Stimulated activated CD8-positive, alpha-beta memory T cell treated with anti-CD3 and anti-CD28 coated beads, Interleukin-4, amount 100 ng/mL, for 24 hours (primary cell): Measurements from ENCODE around the gene ADAM20.
"Not testable (repeated sequence)": the region's sequence is repeated elsewhere in the genome, so short reads cannot be mapped to it uniquely, and the experiment has no call there.

ENCODE experiments used
- DNase-seq: peaks from one replicate; pipeline ENCODE4 v3.0.0-alpha.2; 2020; ENCODE audit warnings: low read depth

The ADAM20 gene

DNA sequence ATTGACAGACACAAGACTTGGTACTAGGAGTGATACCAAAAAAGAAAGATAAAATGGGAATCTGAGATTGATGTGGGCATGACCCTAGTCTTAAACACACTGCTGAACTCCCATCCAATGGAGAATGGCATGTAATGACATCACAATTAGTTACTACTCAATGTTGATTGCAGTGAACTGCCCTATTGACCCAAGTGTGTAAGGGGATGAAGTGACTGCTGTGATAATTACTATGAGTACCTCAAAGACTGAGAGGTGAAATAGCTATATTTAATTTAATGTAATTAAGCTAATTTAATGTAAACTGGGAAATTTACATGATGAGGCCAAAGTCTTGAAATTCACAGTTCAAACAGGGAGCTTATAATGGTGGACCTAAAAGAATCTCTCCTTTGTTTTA, at the start of gene ADAM20:
ADAM20 (minus strand) TSS at position 101 of the 400 bp plus-strand sequence. CDS start 10,247 bp downstream, outside the sequence.
- DNase-seq: no peak

DNA sequence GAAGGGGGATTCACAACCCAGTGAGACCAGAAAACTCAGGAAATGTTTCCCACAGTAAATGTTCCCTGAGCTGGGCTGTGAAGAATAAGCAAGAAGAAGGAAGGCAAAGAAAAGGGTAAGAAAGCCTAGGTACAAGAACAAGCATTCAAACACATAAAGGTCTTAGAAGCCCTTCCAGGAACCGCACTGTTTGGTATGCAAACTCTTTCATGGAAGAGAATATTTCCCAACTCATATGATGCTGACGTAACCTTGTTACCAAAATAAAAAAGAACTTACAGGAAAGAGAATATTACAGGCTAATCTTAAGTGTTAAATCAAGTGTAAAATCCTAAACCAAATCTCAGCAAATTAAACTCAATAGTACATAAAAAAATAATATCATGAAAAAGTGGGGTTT, 42.1 kb upstream of the ADAM20 start:
- no peak for DNase-seq

DNA sequence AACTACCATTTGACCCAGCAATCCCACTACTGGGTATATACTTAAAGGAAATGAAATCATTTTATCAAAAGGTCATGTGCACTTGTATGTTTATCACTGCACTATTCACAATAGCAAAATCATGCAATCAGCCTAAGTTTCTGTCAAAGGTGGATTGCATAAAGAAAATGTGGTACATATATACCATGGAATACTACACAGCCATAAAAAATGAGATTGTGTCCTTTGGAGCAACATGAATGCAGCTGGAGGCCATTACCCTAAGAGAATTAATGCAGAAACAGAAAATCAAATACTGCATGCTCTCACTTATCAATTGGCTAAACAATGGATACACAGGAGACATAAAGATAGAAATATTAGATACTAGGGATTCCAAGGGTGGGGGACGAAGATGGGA, 38.2 kb upstream of the ADAM20 start:
- no peak for DNase-seq

DNA sequence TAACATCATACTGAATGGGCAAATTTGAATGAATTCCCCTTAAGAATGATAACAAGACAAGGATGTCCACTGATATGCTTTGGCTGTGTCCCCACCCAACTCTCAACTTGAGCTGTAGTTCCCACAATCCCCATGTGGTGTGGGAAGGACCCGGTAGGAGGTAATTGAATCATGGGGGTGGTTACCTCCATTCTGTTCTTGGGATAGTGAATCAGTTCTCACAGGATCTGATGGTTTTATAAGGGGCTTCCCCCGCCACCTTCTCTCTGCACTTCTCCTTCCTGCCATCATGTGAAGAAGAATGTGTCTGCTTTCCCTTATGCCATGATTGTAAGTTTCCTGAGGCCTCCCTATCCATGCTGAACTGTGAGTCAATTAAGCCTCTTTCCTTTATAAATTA, 36.3 kb upstream of the ADAM20 start:
- no peak for DNase-seq

DNA sequence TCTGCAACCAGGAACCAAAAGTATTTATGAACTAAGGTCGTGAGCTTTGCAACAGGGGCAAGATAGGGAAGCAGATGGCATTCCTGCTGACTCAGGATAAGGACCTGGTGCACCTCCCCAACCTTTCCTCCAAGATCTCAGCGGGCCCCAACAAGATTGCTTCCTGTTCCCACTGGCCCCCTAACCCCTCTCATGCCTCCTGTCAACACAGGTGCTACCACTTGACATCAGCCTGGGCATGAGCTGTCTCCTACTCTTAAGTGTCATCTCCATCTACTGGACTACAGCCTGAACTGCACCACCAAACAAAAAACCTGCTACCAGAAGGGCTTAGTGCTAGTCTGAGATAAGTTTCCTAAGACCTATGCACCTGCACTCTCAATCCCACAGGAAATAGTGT, 33.0 kb upstream of the ADAM20 start:
- no peak for DNase-seq

DNA sequence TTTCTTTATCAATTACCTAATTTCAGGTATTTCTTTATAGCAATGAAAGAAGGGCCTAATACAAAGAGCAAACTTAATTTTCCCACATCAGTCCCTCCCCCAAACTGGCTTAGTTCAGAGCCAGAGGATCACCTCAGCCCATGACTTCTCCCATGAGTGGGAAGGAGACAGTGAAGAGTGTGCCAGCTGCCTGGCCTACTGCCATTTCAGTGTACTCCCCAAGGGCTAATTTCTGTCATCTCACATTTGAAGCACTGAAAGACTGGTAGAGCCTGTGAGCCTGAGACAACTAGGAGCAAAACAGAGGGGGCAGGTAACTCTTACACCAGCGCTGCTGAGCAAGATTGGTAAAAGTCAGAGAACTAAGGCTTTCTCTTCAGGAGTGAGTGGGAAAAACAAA, 29.1 kb upstream of the ADAM20 start:
- DNase-seq: no peak

DNA sequence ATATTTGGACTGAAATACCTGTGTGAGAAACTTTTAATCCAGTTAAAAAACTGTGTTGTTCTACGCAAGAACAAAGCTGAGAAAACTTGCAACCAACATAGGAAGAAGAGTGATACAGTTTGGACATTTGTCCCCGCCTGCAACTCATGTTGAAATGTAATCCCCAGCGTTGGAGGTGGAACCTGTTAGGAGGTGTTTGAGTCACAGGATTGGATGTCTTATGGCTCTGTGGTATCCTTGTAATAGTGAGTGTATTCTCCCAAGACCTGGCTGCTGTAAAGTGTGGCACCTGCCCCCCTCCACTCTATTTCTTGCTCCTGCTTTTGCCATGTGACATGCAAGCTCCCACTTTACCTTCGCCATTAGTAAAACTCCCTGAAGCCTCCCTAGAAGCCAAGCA, 28.6 kb upstream of the ADAM20 start:
- no peak for DNase-seq

DNA sequence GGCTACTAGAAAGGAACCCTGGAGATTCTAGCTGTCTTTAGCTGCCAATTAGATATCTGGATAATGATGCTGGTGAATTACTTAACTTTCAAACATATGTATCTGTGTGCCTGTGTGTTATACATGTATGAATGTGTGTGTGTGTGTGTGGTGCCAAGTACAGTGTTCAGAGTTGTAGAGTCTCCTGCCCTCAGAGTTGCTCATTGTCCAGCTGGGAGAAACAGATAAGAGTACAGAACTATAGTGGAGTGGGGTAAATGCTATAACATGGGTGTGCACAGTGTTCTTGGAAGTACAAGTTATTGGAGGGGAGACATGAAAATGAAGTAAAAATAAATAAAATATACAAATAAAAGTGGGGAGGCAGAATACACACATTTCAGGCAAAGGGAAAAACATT, 23.6 kb upstream of the ADAM20 start:
- no peak for DNase-seq

DNA sequence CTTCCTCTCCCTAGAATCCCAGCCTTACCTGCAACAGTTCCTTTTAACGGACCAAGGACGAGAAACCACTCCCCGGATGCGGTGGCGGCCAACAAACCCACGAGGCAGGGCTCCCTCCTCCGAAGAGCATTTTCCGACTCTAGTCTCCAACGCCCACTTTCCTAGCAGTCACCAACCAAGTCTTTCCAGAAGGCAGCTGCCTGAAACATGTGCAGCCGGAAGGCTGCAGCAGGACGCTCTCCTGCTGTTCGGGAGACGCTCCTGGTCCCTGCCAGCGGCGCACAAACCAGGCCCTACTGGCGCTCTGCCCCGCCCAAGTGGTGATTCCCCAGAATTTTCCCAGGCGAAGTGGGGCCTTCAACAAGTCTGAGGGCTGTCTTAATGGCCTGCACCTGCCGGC, 21.1 kb upstream of the ADAM20 start:
- no peak for DNase-seq

DNA sequence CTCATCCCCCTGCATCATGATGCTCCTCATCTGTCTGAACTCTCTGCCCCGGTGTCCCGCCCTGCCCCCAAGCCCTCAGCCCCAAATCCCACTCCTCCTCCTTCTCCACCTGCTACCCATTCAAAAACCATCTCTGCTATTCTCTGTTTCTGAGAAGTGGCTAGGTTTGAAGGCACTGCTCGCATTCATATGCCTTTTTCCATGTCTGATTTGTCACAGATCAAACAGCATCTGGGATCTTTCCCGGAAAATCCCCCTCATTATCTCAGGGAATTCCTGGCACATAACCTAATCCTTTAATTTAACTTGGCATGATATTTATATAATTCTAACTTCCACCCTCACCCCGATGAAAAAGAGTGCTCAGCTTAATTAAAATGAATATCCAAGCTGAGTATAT, 3.3 kb upstream of the ADAM20 start:
- DNase-seq: no peak

DNA sequence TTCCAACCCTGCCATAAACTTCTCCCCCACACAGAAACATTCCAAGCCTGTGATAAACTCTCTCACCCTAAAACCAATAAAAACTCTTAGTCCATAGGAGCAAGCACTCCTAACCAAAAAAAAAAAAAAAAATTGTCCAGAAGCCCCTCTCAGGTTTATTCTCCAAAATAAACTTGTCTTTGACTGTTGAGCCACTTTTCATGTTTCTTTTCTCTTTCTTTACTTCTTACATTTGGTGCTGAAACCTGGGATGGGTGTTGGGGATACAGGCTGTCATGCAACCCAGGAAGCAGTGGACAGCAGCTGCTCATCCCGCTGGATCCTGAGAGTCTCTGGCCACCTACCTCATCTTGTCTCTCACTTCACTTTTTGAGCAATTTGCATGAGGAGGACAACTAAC, 2.0 kb upstream of the ADAM20 start:
- no peak for DNase-seq

DNA sequence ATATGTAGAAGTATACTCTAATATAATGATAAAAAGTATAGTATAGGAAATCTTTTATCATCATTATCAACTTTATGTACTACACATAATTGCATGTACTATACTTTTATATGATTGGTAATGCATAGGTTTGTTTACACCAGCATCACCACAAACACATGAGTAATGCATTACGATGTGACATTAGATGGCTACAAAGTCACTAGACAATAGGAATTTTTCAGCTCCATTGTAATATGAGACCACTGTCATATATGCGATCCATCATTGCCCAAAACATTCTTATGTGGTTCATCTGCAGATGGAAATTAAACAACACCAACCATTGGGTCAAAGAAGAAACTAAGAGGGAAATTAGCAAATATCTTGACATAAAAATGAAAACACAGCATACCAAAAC, 4.4 kb downstream of the ADAM20 start:
- DNase-seq: no peak

DNA sequence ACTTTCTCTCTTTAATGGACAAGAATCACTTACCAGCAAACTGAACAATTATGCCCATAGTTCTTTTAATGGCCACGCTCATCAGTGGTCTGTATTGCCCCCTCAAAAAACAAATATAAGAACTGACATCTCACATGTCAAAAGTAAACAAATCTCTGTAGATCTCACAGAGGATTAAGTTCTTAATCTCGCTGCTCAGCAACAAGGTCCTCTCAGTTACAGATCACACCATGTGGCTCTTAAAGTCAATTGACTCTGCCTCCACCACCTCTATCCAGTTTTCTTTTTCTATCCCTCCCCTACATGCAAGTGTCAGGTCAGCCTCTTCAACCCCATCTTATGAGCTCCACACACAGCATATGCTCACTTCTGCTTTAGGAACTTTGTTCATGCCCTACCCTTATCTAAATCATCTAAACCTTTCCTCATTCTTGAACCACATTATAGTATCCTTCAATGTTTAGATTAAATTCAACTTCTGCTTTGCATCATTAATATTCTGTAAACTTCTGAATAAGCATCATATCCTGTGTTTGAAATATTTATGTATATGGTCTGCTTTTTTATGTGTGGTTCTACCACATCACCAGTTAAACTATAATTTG, 7.2 kb downstream of the ADAM20 start:
- DNase-seq: no peak

DNA sequence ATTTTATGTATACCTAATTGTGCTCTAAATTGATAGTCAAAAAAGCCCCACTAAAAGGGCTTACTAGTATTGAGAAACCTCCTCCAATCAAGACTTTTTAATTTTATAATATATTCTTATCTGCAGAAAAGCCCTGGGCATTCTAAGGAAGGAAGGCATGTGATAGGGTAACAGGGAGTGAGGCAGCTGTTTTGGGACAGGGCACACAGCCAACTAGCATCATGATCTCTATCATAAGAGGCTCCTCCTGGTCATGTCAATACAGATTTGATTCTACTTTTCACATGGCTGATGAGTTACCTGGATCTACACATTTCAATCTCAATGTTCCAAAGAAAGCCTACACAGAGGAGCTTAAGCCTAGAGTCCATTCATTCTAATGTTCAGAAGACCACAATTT, 9.1 kb downstream of the ADAM20 start:
- no peak for DNase-seq

DNA sequence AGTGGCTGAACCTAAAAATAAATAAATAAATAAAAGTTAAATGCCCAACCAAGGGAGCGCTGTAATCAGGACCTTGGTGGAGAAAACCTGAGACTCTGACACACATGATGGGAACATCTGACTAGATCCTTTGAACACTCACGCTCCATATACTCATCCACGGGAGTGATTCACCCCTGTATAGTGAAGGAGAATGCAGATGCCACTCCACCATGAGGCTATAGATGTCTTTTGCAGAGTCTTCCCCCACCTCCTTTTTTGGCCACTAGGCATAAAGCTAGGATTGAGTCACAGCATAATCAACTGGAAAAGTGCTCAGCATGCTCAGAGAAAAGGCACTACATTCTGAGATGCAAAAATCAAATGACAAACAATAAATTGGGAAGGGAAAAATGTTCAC, 19.0 kb downstream of the ADAM20 start:
- DNase-seq: no peak

DNA sequence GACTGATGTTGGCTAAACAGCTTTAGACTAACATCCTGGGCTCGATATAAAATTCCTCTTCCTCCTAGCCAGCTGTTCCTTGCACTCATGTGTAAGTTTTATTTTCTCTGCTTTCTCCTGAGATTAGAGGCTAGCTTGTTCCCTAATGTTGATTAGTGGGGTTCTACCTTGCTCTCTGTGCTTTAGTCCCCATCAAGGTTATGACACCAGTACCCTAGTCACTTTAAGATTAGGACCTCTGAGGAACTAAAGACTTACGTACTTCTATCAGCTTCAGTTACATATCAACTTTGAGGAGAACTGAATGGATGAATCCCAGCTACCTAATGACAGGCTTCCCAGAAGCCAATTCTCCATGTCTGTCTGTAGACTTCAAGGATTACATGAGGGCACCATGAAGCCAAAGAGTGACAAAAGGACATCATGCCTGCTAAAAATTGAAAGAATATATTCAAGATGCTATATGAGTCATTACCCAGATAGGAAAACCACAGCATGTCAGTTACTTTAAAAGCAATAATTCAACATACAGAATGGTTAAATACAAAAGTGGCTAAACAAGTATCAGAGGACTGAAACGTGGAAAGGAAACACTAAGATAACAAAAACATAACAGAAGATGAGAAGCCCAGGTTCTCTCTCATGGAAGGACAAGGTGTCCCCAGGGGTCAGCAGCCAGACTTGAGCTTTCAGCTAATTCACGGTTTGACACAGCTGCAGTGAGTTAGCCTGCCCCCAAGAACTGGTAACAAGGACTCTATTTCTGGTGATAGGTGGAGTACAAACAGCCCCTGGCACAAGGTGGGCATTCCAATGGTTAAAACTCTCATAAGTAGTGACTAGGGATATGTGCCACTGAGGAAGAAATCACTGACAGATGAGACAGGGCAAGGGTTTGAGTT, 20.4 kb downstream of the ADAM20 start:
- no peak for DNase-seq

DNA sequence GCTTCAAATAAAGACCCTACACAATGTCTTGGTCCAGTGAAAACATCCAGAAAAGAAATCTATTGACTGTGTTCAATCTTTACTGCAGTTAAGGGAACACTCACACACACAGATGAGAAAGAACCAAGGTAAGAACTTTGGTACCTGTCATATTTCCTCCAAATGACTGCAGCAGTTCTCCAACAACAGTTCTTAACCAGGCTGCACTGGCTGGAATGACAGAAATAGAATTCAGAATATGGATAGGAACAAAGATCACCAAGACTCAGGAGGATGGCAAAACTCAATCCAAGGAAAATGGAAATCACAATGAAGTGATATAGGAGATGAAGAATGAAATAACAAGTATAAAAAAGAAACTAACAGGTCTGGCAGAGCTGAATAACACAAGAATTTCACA, 36.6 kb downstream of the ADAM20 start:
- no peak for DNase-seq

DNA sequence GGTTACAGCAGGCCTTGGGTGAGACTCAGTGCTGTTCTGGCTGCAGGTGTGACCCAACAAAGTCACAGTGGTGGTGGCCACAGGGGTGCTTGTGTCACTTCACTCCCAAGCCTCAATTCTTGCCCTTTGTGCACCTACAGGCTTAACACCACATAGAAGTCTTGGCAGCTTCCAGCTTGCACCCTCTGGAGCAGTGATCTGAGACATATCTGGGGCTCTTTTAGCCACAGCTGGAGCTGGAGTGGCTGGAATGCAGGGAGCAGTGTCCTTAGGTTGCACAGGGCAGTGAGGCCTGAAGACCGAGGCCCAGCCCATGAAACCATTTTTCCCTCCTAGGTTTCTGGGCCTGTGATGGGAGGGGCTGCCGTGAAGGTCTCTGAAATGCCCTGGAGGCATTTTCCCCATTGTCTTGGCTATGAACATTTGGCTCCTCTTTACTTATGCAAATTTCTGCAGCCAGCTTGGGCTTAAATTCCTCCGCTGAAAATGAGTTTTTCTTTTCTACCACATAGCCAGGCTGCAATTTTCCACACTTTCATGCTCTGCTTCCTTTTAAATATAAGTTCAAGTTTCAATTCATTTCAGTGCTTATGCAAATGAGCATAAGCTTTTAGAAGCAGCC, 45.1 kb downstream of the ADAM20 start:
- DNase-seq: no peak

DNA sequence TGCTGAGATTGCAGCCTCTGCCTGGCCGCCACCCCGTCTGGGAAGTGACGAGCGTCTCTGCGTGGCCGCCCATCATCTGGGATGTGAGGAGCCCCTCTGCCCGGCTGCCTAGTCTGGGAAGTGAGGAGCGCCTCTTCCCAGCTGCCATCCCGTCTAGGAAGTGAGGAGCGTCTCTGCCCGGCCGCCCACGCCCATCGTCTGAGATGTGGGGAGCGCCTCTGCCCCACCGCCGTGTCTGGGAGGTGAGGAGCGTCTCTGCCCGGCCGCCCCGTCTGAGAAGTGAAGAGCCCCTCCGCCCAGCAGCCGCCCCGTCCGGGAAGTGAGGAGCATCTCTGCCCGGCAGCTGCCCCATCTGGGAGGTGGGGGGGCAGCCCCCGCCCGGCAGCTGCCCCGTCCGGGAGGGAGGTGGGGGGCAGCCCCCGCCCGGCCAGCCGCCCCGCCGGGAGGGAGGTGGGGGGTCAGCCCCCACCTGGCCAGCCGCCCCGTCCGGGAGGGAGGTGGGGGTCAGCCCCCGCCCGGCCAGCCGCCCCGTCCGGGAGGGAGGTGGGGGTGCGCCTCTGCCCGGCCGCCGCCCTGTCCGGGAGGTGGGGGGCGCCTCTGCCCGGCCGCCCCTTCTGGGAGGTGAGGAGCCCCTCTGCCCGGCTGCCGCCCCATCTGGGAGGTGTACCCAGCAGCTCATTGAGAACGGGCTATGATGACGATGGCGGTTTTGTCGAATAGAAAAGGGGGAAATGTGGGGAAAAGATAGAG, 57.3 kb downstream of the ADAM20 start:
- DNase-seq: not testable (repeated sequence)

DNA sequence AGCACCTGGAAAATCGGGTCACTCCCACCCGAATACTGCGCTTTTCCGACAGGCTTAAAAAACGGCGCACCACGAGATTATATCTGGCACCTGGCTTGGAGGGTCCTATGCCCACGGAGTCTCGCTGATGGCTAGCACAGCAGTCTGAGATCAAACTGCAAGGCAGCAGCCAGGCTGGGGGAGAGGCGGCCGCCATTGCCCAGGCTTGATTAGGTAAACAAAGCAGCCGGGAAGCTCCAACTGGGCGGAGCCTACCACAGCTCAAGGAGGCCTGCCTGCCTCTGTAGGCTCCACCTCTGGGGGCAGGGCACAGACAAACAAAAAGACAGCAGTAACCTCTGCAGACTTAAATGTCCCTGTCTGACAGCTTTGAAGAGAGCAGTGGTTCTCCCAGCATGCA, 59.3 kb downstream of the ADAM20 start:
- DNase-seq: not testable (repeated sequence)

DNA sequence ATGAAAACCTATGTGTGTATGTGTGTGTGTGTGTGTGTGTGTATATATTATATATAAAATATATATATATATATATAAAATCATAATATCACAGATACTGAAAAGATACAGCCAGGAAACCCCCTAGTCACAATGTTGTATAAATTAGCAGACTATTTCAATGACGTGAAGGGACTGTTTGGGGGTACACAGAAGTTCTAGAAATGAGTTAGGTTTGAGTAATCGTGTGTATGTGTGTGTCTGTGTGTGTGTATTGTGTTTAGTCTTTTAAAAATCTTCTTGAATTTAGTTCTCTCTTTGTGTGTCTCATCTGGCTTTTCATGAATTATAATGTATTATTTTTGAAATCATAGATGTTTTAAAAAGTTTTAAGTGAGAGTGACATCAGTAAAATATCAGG, 61.0 kb downstream of the ADAM20 start:
- DNase-seq: no peak
